Fibroblast of pulmonary artery (primary cell): Measurements from ENCODE around the gene COBLL1.
A peak's percentile ranks its signal among the peaks of the same experiment; 100 is the strongest.
"Not testable (repeated sequence)": the region's sequence is repeated elsewhere in the genome, so short reads cannot be mapped to it uniquely, and the experiment has no call there.

Experiments
- DNase-seq: peaks from one replicate; pipeline ENCODE4 v3.0.0-alpha.2; 2010; ENCODE audit warnings: low read depth
- H3K4me3 ChIP-seq: replicated peaks from 2 replicates; pipeline ENCODE4 v1.5.1; 2011; ENCODE audit warnings: low read depth, mild to moderate bottlenecking, control low read depth, low read length, moderate library complexity
- TF ChIP-seq, protein P1 (sequence below): IDR thresholded peaks from 2 replicates; pipeline ENCODE4 v1.5.1; 2011; ENCODE audit warnings: mild to moderate bottlenecking, control low read depth, low read length, inconsistent platforms; ENCODE audit errors: missing control alignments

COBLL1 gene

DNA sequence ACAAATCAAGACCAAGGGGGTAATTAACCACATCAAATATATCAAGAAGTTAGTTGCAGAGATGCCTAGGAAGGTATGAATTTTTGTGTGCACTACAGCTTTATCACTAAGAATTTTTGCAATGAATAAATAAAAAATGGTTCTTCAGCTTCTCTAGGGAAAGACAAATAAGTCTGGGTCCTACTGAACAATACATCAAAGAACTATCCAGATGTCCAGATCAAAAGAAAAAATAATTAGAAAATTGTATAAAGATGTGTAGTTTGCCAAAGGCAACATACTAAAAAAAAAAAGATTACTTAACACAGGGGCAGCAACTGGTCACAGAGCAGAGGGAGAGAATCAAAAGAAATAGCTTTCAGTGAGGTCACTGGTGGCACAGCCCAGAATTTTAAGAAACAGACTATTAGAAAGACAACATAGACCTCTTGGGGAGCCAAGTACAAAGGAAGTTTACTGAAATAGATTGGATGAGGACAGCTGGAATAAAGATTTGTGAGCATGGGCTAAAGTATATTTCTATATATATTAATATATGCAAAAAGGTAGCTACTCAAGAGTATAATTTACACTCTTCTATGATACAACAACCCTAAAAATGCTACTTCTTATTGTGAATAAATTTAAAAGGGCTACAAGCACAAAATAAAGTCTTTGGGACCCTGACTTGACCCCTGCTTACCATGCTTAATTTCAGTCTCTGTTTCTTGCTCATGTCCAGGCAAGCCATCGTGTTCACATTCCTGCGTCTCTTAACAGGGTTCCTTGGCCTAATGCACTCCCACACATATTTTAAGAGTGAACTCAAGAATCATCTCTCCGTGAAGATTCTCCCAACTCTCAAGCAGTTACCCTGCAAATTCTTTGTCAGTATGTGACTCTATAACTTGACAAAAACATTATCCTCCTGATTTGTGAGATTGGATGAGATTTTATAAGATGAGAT, 121.4 kb downstream of the COBLL1 start:
- TF ChIP-seq, protein P1, sequence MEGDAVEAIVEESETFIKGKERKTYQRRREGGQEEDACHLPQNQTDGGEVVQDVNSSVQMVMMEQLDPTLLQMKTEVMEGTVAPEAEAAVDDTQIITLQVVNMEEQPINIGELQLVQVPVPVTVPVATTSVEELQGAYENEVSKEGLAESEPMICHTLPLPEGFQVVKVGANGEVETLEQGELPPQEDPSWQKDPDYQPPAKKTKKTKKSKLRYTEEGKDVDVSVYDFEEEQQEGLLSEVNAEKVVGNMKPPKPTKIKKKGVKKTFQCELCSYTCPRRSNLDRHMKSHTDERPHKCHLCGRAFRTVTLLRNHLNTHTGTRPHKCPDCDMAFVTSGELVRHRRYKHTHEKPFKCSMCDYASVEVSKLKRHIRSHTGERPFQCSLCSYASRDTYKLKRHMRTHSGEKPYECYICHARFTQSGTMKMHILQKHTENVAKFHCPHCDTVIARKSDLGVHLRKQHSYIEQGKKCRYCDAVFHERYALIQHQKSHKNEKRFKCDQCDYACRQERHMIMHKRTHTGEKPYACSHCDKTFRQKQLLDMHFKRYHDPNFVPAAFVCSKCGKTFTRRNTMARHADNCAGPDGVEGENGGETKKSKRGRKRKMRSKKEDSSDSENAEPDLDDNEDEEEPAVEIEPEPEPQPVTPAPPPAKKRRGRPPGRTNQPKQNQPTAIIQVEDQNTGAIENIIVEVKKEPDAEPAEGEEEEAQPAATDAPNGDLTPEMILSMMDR: no peak
- H3K4me3 ChIP-seq: no peak overlapping the region
- peak; percentile 81 for DNase-seq

DNA sequence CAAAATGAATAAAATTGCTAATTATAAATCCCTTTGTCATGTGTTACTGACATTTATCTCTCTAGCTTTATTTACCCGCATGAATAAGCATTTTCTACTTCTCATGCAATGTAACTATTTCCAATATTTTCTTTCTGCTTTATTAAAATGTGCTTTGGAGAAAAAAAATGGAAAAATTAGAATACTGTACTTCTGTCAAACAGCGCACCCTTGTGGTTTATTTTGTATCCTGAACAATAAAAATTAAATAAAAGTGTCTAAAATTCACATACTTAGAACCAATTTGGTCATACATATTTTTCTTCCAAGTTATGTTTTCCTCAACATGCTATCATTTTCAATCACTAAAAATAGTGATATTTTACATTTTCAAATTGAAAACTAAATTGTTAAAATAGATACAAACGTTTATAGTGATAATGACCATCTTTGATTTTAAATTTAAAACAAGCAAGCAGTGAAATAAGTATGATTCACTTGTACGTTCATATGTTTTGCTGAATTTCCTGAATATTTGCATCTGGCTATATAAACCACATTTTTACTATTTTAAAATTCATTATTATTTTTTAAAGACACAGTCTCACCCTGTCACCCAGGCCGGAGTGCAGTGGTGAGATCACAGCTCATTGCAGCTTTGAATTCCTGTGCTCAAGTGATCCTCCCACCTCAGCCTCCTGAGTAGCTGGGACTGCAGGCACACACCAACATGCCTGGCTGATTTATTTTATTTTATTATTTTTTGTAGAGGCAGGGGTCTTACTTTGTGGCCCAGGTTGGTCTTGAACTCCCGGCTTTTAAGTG, 124.4 kb downstream of the COBLL1 start:
- H3K4me3 ChIP-seq: no peak overlapping the region
- TF ChIP-seq, protein P1: peak; percentile 46
- DNase-seq: peak; percentile 65

DNA sequence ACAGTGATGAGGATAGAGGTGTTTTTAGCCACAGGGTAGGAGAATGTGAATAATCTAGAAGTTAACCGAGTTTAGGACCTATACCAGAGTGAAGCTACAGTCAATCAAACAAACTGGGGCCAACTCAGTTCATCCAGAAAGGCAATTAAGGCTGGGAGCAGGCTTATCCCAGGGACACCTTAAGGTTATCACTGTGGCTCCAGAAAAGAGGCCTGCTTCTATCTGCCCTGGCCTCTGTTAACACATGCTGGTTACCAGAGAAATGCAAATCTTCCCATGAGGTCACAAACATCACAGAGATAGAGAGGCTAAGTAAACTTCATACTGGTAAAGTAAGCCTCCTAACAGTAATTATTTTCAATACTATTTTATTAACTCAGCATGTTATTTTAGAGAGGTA, 127.2 kb downstream of the COBLL1 start:
- TF ChIP-seq, protein P1: no peak
- no peak overlapping the region for H3K4me3 ChIP-seq
- no peak for DNase-seq

DNA sequence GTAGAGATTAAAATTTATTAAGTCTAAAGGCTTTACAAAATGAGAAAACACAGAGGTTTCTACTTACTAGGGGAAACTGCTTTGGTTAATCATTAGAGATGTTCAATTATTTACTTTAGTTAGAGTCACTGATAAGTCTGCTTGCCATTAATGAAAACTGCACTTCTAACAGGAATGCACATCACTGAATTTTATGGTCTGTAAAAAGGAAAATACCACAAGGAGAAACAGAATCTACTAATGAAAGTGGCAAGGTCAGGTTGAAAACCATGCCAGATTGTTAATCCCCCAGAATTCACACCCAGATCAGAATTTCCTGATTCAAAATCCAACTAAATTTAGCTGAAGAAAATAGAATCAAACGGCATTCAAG, 129.9 kb downstream of the COBLL1 start:
- no peak overlapping the region for H3K4me3 ChIP-seq
- TF ChIP-seq, protein P1: no peak
- DNase-seq: no peak

DNA sequence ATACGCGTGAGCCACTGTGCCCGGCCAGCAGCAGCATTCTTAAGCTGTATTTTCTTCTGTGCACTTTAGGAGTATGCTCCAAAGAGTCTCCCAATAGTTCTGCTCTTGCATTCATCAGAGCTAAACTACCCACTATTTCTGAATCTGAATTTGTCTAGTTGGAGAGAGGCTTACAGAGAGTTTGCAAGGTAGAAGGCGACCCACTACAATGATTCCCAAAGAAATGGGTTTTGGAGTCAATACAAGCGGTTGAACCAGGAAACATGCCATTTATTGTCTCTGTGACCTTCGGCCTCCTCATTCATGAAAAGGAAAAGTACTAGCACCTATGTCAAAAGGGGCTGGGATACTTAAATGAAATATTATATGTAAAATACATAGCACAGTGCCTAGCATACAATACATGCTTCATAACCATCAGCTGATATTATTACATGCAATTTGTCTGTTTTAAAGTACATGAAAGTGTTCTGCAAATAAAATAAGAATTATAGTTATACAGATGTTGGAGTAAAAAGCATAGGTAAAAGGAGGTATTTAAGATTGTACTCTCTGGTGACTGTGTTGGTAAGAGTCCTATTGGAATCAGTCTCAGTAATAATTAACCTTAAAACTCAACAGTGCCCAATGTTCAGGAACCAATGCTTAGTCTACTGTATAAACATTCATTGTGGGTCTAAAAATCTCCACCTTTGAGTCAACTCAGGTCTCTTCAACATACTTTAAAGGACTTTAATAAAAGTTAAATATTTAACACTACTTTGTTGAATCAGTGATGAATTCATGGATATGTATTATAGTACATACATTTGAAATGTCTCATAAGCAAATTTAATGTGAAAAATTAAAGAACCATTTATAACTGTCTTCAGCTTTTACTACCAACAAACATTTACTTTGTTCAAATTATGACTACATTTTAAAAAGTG, 130.5 kb downstream of the COBLL1 start:
- no peak for DNase-seq
- TF ChIP-seq, protein P1: no peak
- no peak overlapping the region for H3K4me3 ChIP-seq

DNA sequence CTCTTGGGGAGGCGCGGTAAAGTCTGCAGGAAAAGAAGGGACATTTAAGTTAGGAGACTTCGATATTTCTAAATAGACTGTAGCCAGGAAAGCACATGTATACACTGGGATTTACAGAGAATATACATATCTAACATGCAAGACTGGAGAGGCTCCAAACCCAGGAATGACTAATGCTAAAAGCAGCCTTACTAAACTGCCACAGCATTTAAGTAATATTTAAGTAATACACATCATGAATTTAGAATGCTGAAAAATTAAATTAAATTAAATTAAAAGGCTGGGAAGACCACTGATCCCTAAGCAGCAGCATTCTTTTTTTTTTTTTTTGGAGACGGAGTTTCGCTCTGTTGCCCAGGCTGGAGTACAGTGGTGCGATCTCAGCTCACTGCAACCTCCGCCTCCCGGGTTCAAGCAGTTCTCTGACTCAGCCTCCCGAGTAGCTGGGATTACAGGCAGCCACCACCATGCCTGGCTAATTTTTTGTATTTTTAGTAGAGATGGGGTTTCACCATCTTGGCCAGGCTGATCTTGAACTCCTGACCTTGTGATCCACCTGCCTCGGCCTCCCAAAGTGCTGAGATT, 131.3 kb downstream of the COBLL1 start:
- DNase-seq: peak; percentile 58
- not testable (repeated sequence) for H3K4me3 ChIP-seq
